Stomach smooth muscle (tissue), 2 donors: Measurements from ENCODE around the gene GKN2.
A peak's percentile ranks its signal among the peaks of the same experiment; 100 is the strongest.
"Not testable (repeated sequence)": the region's sequence is repeated elsewhere in the genome, so short reads cannot be mapped to it uniquely, and the experiment has no call there.

Source experiments
- H3K27ac ChIP-seq: one replicate; pipeline ENCODE4 v1.7.0; 2013; ENCODE audit warnings: mild to moderate bottlenecking, low read length, inconsistent platforms
- H3K27me3 ChIP-seq, 2 donors: one replicate each; pipeline ENCODE4 v1.7.0; 2013; ENCODE audit warnings: low read length in 2 of 2; ENCODE audit not compliant: insufficient read depth in 2 of 2, control insufficient read depth in 1 of 2
- H3K36me3 ChIP-seq, 2 donors: one replicate each; pipeline ENCODE4 v1.7.0; 2013; ENCODE audit warnings: low read length in 2 of 2; ENCODE audit not compliant: control insufficient read depth in 2 of 2, insufficient read depth in 2 of 2
- H3K4me1 ChIP-seq: one replicate; pipeline ENCODE4 v1.7.0; 2013; ENCODE audit warnings: low read length; ENCODE audit not compliant: control insufficient read depth, insufficient read depth
- H3K4me3 ChIP-seq, 2 donors: one replicate each; pipeline ENCODE4 v1.7.0; 2013; ENCODE audit warnings: low read length in 2 of 2
- H3K9ac ChIP-seq, 2 donors: one replicate each; pipeline ENCODE4 v1.7.0; 2013; ENCODE audit warnings: low read length in 2 of 2, mild to moderate bottlenecking in 1 of 2
- H3K9me3 ChIP-seq, 2 donors: one replicate each; pipeline ENCODE4 v1.7.0; 2013; ENCODE audit warnings: low read length in 2 of 2; ENCODE audit not compliant: control insufficient read depth in 2 of 2
- donor health status: healthy.
- donor health status: Pancreatic carcinoma.

GKN2 gene

DNA sequence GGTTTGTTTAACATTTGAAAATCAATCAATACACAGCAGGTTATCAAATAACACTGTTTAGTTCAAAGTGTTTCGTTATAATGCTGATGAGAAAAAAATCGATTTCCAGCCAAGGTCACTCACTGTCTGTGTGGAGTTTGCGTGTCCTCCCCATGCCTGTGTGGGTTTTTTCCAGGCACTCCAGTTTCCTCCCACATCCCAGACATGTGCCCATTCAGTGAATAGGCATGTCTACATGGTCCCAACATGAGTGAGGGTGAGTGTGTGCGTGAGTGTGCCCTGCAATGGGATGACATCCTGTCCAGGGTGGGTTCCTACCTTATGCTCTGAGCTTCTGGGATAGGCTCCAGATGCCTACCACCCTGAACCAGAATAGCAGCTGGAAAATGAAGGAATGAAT is 8.7 kb upstream of the GKN2 start:
- Histone ChIP-seq H3K9ac (no peak overlapping the region), H3K4me1 (no peaks in the 10 kb centered on the region), H3K27ac (no peak overlapping the region), H3K27me3 (no peaks in the 10 kb centered on the region), H3K4me3 (no peak overlapping the region), H3K9me3 (no peaks in the 10 kb centered on the region), H3K36me3 (no peaks in the 10 kb centered on the region)

DNA sequence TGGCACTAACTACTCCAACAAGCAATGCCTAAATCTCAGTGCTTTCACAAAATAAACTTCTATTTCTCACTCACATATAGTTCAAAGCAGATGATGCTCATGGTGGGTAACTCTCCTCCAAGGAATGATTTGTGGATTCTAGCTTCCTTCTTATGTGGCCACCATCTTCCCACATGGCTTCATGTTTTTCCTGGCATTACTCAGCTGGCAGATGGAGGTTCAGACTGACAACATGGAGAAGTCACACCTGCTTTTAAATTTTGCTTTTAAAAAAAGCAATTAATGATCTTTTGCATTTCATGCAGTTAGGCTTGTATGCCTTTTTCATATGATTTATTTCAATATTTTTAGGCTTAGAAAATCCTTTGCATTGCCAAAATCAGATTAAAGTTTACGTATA is 6.3 kb upstream of the GKN2 start:
- Histone ChIP-seq H3K27ac (no peak overlapping the region), H3K9ac (no peak overlapping the region), H3K4me1 (no peaks in the 10 kb centered on the region)

DNA sequence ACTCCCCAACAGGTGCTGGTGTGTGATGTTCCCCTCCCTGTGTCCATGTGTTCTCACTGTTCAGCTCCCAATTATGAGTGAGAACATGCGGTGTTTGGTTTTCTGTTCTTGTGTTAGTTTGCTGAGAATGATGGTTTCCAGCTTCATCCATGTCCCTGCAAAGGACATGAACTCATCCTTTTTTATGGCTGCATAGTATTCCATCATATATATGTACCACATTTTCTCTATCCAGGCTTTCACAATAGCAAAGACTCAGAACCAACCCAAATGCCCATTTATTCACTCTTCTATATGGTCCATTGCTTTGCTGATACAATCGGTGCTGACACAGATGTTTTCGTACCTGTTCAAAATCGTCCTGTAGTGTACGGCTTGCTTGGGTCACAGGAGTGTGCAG is 2.7 kb upstream of the GKN2 start:
- not testable (repeated sequence) for H3K27ac ChIP-seq, H3K4me1 ChIP-seq

More for the DNA sequence above, 6.3 kb upstream of the GKN2 start:
- no peaks in the 10 kb centered on the region for H3K36me3 ChIP-seq
- no peak overlapping the region for H3K4me3 ChIP-seq
- no peaks in the 10 kb centered on the region for H3K9me3 ChIP-seq
- no peaks in the 10 kb centered on the region for H3K27me3 ChIP-seq

DNA sequence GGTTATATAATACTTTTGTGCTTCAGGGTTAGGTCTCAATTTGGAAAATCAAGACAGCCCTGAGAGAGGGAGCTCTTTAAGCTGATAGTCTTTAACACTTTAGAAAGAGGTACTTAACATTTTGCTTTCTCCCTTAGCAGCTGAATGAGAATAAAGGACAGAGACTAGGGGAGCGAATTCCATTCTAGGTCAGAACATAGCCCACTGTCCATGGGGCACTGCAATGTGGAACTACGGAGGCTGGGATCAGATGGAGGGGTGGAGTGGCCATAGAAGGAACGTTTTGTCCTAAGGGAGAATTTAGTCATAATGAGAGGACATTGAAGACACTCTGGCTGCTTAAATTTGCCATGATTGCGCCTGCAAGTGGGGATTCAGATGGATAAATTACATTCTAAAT is 794 bp downstream of the GKN2 start:
- Histone ChIP-seq H3K27me3 (no peaks in the 10 kb centered on the region), H3K27ac (no peak overlapping the region), H3K4me3 (no peak overlapping the region), H3K9ac (no peak overlapping the region), H3K9me3 (no peaks in the 10 kb centered on the region), H3K4me1 (no peaks in the 10 kb centered on the region), H3K36me3 (no peaks in the 10 kb centered on the region)

More for the DNA sequence above, 2.7 kb upstream of the GKN2 start:
- not testable (repeated sequence) for H3K9ac ChIP-seq, H3K27me3 ChIP-seq, H3K9me3 ChIP-seq, H3K4me3 ChIP-seq, H3K36me3 ChIP-seq

DNA sequence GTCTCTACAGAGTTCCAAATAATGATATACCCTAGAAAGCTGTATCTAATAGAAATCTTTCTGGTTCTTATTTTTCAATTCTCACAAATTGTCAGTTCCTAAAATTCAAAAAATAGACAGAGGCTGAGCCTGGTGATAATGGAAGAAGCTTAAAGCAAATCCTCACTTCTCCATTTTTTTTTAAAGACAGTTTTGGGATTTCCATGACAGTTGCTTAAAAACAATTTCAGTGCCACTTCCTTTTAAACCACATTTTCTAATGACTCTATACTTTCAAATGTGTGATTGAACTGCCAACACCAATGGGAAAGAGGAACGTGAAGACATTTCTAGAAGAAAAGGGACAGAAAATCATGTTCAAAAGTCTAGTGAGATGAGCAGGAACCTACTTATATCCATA is 4.0 kb downstream of the GKN2 start:
- Histone ChIP-seq H3K36me3 (no peaks in the 10 kb centered on the region), H3K27ac (no peak overlapping the region), H3K27me3 (no peaks in the 10 kb centered on the region), H3K4me1 (peaks cover 2% of the 10 kb centered on the region), H3K4me3 (no peak overlapping the region), H3K9me3 (no peaks in the 10 kb centered on the region), H3K9ac (no peak overlapping the region)

DNA sequence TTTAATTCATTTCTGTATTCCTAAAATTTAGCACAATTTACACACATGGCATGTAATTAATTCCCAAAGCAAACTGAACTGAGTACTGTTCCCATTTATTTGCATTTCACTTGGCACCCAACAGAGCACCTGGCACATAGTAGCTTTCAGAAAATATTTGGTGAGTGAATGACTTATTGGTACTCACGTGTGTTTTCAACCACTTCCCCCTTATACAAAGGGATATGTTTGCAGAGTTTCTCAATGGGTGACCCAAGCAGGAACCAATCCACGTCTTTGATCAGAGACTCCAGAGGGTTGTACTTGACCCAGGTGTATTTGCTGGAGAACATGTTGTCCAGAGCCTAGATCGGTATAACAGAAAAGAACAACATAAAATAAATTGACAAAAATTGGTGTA is 6.6 kb downstream of the GKN2 start:
- H3K4me1 ChIP-seq: peaks cover 7% of the 10 kb centered on the region
- no peak overlapping the region for H3K9ac ChIP-seq
- H3K36me3 ChIP-seq: no peaks in the 10 kb centered on the region
- H3K27ac ChIP-seq: no peak overlapping the region
- no peaks in the 10 kb centered on the region for H3K9me3 ChIP-seq
- no peaks in the 10 kb centered on the region for H3K27me3 ChIP-seq
- H3K4me3 ChIP-seq: no peak overlapping the region

DNA sequence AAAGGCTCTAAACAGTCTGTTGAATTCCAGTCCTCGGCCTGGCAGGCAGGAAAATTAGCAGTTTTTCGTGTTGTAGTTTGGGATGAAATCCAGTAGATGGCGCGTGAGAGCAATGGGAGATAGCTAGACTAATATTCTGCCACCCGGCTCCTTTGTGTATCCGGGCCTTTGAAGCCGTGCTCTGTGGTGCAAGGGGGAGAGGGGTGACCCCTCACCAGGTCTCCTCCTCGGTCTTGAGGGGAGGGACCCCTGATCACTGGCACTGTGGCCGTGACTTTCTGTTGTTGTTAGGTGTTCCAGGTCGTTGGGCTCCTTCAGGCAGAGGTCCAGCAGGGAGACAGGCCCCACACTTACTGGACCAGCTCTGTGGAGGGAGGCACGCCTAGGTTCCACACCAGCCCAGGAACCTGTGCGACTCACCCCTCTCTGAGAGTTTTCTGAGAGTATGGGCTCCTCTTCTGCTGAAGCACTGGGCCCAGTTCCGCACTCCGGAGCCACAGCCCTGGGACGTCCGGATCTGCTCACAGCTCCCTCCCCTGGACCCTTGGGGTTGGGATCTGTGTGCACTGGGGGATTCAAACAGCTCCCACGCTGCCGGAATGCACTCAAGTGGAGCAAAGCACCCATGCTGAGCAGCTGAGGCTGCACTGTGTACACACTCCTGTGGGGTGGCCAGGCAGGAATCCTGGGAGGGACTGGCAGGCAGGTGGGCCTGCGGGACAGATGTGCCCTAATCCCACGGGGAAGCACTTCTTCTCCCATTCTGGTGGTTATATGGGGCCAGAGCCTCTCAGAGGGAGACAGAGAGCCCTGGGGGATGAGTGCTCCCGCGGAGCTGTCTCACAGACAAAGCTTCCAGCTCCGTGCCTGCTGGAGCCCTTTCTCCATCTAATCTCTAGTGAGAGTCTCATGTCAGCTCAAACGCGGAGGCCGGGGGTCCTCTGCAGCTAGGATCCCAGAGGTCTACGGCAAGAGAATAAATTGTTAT is 8.8 kb downstream of the GKN2 start:
- H3K27ac ChIP-seq: no peak overlapping the region
- H3K27me3 ChIP-seq: no peaks in the 10 kb centered on the region
- peaks cover 7% of the 10 kb centered on the region for H3K4me1 ChIP-seq
- H3K36me3 ChIP-seq: no peaks in the 10 kb centered on the region
- H3K4me3 ChIP-seq: peak overlapping the region in 1 of 2 donors; percentile 27
- H3K9ac ChIP-seq: peak overlapping the region in 1 of 2 donors; percentile 46
- H3K9me3 ChIP-seq: no peaks in the 10 kb centered on the region

DNA sequence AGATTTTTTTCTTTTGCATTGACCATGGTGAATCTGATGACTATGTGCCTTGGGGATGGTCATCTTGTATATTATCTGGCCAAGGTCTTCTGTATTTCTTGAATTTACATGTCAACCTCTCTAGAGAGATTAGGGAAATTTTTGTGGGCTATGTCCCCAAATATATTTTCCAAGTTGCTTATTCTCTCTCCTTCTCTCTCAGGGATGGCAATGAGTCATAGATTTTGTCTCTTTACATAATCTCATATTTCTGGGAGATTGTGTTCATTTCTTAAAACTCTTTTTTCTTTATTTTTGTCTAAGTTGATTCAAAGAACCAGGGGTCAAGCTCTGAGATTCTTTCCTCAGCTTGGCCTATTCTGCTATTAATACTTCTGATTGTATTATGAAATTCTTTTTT is 9.9 kb downstream of the GKN2 start:
- no peaks in the 10 kb centered on the region for H3K36me3 ChIP-seq
- no peaks in the 10 kb centered on the region for H3K9me3 ChIP-seq
- no peaks in the 10 kb centered on the region for H3K27me3 ChIP-seq
- H3K9ac ChIP-seq: peak overlapping the region in 1 of 2 donors; percentile 46
- H3K27ac ChIP-seq: no peak overlapping the region
- peaks cover 7% of the 10 kb centered on the region for H3K4me1 ChIP-seq
- H3K4me3 ChIP-seq: no peak overlapping the region

DNA sequence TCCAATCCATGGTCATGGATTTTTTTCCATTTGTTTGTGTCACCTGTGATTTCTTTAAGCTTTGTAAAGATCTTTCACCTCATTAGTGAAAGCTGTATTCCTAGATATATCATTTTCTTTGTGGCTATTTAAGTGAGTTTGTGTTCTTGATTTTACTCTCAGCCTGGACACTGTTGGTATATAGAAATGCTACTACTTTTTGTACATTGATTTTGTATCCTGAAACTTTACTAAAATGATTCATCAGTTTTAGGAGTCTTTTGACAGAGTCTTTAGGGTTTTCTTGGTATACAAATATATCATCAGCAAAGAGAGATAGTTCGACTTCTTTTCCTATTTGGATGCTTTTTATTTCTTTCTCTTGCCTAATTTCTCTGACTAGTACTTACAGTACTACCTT is 12.3 kb downstream of the GKN2 start:
- Histone ChIP-seq H3K36me3 (no peaks in the 10 kb centered on the region), H3K9me3 (no peaks in the 10 kb centered on the region), H3K4me3 (no peak overlapping the region), H3K4me1 (peaks cover 7% of the 10 kb centered on the region), H3K27me3 (no peaks in the 10 kb centered on the region), H3K9ac (no peak overlapping the region), H3K27ac (no peak overlapping the region)

DNA sequence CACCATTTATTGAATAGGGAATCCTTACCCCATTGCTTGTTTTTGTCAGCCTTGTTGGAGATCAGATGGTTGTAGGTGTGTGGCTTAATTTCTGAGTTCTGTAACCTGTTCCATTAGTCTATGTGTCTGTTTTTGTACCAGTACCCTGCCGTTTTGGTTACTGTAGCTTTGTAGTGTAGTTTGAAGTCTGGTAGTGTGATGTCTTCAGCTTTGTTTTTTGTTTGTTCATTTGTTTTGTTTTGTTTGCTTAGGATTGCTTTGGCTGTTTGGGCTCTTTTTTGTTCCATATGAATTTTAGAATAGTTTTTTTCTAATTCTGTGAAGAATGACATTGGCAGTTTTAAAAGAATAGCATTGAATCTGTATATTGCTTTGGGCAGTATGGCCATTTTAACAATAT is 12.7 kb downstream of the GKN2 start:
- no peak overlapping the region for H3K9ac ChIP-seq

DNA sequence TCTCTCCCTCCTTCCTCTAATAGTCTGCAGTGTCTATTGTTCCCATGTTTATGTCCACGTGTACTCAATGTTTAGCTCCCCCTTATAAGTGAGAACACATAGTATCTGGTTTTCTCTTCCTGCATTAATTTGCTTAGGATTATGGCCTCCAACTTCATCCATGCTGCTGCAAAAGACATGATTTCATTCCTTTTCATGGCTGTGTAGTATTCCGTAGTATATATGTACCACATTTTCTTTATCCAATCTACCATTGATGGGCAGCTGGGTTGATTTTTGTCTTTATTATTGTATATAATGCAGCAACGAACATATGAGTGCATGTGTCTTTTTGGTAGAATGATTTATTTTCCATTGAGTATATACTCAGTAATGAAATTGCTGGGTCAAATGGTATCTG is 13.8 kb downstream of the GKN2 start:
- no peak overlapping the region for H3K27ac ChIP-seq
- H3K9me3 ChIP-seq: no peaks in the 10 kb centered on the region
- no peaks in the 10 kb centered on the region for H3K36me3 ChIP-seq
- no peak overlapping the region for H3K9ac ChIP-seq
- peaks cover 7% of the 10 kb centered on the region for H3K4me1 ChIP-seq
- no peak overlapping the region for H3K4me3 ChIP-seq
- H3K27me3 ChIP-seq: no peaks in the 10 kb centered on the region

More for the DNA sequence above, 12.7 kb downstream of the GKN2 start:
- no peak overlapping the region for H3K27ac ChIP-seq
- peaks cover 7% of the 10 kb centered on the region for H3K4me1 ChIP-seq
- H3K4me3 ChIP-seq: no peak overlapping the region
- H3K36me3 ChIP-seq: no peaks in the 10 kb centered on the region
- no peaks in the 10 kb centered on the region for H3K27me3 ChIP-seq
- H3K9me3 ChIP-seq: no peaks in the 10 kb centered on the region
